GM18867 (cell line): ENCODE results near the gene SPATS2L.
A peak's percentile ranks its signal among the peaks of the same experiment; 100 is the strongest.

ENCODE experiments used
- ATAC-seq: cut with Tn5 transposase; IDR thresholded peaks from one replicate; pipeline ENCODE4 v1.9.1; 2021; ENCODE audit warnings: mild to moderate bottlenecking, moderate library complexity; ENCODE audit not compliant: unreplicated experiment

The SPATS2L gene

DNA sequence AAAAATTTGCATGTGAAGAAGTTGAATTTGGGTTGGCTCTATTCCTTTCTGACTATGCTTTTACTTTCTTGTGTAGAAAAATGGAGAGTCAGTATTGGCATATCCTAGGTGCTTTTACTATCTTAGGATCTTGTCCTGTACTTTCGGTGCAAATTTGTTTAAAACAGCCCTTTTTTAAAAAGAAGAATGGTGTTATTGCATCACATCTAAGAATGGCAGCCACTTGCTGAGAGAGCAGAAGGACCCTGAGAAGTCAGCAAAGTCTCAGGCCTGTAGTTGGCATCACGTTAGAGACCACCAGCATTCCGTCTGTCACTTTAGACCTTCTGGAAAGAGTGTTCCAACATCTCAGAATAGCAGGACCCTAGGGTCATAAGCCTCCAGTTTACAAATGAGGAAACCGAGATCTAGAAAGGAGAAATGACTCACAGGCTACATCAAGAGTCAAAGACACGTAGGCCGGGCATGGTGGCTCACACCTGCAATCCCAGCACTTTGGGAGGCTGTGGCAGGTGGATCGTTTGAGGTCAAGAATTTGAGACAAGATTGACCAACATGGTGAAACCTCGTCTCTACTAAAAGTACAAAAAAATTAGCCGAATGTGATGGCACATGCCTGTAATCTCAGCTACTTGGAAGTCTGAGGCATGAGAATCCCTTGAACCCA lies 42.5 kb downstream of the SPATS2L start:
- peak; percentile 45 for ATAC-seq

DNA sequence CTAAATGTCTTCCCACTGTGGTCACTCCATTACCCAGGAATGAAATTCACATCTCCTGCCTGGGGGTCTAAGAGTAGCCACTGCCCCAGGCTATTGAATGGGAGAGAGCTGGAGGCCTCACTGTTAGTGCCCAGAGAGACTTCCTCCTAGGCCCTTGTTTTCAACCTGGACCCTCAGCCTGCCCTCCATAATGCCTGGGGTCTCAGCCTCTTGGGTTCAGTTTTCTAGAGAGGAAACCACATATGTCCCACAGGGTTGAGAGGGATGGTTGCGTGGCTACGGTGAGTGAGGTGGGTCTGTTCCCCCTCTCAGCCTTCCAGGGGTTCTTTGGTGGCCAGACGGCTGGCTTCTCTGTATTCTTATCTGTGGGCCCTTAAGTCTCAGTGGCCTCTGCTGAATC lies 43.4 kb downstream of the SPATS2L start:
- no peak for ATAC-seq

DNA sequence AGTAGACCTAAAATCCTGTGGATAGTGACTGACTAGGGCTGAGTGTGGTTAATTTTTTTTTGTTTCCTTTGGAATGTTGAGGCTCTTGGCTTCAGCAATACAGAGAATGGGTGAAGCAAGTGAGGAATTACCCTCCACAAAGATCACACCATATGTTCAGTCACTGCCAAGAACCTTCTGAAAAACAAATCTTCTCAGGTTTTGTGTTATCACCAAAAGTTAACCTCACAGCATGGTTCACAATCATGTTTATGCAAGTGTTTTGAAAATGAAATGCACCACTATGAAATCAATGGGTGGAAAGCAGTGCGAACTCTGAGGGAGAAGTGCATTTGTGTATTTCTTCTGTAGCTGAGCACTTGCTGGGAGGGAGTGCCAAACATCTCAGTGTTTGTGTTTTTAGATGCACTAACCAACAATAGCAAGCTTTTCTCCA lies 44.4 kb downstream of the SPATS2L start:
- no peak for ATAC-seq

DNA sequence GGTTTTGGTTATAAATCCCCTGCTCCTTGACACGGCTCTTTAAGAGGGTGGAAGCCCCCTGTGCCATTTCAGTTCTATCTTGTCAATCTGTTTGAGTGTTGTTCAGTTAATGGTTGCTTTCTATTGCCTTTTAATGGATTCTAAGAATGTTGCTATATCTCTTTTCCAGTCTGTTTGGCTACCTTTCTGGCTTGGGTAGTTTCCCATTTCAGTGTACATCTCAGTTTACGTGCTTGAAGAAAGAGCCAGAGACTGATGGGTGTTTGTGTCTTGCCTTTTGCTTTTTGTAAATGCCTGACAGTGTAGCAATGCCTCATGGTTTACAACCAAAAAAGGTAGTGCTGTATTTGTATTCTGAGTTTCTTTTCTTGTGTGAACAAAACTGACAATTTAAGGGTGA lies 45.3 kb downstream of the SPATS2L start:
- ATAC-seq = no peak

DNA sequence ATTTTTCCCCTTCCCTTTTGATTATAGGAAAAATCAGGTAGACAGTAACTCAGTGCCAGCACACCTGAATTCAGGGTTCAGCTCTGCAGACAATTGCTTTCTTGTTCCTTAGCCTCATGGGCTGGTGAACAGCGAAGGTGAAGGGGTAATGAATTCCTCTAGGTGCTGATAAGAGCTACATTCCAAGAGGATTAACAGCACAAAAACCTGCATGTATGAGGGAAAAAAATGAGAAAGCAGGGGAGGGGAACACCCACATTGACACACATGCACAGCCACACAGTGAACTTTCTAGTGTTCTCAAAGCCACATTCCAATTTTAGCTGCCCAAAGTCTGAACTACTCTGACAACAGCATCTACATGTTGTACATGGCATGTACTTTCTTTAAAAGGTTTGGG lies 46.1 kb downstream of the SPATS2L start:
- no peak for ATAC-seq

DNA sequence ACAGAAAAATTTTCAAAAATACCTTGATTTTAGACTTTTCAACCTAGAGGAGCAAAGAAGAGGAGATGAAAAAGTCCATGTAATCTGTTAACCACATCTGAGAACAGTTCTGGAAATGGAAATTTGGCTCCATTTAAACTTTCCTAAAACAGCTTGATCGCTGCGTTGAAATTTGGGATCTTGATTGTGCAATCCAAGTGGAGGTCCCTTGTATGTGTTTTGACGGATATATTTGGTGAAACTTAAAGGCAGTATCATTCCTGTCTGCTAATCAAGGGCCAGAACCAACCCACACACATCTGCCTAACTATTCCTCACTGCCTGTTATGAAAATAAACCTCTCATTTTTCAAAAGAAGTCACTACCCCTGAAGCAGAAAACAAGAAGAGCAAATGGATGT lies 46.6 kb downstream of the SPATS2L start:
- no peak for ATAC-seq

DNA sequence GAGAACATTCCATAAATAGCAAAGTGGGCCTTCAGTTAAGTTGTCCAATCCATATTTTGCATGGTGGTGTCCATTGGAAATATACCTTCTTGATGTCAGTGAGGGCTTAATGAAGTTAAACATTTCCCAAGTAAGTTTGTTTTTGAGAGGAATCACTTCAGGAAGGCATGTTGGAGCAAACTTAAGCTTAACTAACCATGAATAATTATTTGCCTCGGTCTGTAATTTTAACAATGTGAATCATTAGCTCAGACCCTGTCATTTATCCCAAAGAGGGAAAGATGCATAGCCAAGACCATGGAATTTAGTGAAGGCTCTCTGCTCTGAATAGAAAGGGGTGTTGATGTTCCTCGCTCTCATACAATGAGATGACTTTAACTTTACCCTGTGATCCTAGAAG lies 47.4 kb downstream of the SPATS2L start:
- no peak for ATAC-seq

DNA sequence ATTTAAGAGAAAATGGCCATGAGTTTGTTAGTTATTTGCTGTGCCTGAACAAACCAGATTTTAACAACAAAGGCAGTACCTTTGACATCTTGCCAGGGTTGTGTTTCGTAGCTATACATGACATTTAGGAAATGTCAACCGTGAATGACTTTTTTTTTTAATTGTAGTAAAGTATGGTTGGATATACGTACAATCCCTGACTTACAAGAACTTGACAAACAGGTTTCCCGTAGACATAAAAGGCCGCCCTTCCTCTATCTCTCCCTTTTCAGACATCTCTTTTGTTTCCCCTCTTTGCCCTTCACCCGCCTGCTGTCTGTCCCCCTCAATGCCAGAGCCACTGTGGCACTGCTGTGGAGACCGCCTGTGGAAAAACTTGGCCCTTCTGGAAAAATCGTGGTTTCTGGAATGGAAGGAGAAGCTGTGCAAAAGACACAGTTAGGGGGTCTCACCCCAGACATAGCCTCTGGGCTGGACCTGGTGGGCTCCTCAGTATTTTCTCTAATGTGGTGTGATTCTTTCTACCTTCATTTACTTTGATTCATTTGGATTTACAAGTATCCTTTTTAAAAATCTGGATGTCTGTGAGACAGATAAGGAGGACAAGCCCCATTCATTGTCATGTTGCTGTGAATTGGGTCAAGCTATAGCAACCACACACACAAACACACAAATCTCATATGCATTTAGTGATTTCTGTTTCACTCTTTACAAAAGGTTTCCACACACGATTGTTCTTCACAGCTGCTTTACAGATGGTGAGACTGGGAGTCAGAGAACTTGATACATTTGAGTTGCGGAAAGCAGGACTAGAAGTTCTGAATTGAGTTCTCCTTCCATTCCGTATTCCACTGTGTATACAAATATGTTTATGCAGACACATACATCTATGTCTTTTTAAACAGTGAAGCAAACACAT lies 48.6 kb downstream of the SPATS2L start:
- ATAC-seq = no peak

DNA sequence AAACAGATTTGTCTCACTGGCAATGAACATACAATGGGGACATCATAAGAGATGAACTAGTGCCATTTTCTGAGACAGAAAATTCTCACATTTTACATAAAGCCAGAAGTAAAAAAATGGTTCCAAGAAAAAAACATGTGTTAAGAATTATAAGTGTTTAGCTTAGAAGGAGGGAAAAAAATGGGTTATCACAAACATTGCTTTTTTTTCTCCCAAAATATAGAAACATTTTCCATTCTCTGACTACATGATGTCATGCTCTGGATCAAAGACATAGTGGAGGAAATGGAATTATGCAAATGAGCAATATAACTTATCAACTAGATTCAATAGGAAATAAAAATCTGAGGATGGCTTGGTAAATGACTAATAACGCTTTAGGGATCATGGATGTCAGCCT lies 49.8 kb downstream of the SPATS2L start:
- no peak for ATAC-seq

DNA sequence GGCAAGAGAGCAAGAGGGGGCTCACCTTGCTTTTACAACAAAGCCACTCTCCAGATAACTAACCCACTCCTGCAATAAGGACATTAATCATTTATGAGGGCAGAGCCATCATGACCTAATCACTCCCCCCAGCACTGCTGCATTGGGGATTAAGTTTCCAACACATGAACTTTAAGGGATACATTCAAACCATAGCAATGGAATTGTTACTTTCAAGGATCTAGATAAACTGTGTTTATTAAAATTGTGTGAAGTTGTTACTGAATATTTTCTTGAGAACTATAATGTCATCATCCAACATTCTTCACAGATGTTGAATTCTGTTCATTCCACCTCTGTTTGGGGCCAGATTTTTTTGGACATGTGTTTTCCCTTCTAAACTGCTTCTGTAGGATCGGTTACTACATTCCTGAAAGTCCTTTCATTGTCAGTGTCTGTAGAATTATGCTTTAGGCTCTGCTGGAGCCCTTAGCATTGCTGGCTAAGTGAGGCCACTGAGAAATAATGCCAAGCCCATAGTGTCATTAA lies 50.4 kb downstream of the SPATS2L start:
- ATAC-seq = no peak

DNA sequence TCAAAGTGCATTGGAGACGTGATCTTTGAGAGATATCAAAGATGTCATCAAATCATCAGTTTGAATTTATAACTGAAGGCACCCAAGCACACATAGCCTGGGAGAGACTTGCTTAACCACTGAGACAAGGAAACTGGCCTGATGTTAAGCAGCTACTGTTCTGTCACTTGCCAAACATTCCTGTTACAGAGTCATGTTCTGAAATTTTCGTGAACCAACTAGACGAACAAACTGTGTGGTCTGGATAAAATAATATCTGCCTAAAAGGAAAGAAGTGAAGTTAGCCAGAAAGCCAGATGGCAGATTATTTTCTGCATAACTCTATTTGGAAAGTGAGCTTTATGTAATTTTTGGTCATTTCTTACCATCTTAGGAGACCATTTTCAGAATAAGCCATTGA lies 51.4 kb downstream of the SPATS2L start:
- ATAC-seq = no peak

DNA sequence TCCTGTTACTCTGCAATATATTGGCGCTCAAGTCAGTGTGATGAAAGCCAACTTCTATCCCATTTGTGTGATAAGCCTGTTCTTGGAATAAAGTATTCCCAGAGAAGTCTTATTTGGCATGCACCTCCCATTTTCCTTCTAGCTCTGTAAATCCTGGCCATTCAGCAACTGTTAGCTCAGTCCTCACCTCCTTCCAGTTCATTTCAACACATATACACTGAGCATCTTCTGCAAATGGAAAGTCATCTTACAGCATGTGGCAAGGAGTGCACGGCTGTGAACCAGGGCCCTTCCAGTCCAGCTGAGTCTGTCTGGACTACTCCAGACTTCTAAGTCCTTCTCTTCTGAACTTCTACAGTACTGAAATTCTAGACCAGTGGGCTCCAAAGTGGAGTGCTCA lies 53.1 kb downstream of the SPATS2L start:
- no peak for ATAC-seq

DNA sequence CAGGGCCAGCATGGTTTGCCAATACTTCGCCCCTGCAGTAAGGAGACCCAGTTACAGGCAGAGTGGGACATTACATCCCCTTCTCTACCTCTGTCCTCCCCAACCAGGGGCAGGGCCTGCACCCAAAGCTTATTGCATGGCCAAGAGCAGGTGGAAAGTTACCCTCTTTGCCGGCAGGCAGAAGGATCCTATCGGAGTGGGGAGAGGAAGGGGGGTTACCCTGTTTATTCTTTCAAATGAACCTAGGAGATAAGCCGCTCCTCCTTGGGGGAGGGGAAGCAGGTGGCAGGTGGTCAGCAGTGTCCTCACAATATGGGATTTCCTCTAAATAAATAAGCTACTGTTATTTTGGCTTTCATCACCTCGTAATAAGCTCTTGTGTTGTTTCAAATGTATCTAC lies 53.9 kb downstream of the SPATS2L start:
- ATAC-seq = no peak

DNA sequence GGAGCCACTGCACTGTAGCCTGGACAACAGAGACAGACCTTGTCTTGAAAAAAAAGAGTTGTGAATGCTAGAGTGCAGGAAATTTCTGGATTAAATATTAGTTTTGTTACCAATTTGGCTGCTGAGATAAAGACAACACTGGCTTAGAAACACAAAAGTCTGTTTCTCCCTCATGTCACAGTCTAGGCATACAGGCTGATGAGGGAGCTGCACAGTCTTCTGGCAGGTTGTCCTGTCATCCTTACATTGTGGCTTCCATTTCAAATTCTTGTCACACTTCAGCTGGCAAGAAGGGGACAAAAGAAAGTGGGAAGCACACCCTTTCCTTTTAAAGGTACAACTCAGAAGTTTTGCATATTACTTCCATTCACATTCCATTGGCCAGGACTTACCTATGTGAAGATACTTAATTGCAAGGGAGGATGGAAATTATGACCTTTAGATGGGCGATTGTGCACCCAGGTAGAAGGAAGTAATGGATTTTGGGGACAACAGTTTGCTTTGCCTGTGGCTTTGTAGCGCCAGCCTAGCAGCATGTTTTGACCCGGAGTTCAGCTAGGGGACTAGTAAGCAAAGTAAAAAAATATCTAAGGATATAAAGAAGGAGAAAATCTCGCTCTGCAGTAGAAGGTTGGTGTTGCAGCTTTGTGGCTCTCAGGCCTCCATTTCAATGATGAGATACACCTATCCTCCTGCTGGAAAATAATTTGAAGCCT lies 55.9 kb downstream of the SPATS2L start:
- ATAC-seq = no peak

DNA sequence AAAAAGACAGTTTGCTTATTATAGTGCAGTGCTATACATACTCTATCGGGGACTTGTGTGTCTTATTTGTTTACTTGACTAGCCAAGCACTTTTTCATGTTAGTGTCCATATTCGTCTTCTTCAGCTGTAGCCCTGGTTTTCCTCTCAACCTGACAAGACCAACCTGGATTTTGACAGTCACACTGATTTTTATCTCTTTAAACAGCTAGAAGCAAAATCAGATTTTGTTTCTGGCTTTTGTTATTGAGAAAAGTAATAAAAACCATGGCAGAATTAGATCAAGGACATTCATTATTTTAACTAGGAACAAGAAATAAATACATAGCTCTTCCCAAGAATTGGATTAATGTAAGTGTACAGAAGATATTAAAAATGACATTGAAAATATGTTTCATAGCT lies 56.8 kb downstream of the SPATS2L start:
- ATAC-seq = no peak

DNA sequence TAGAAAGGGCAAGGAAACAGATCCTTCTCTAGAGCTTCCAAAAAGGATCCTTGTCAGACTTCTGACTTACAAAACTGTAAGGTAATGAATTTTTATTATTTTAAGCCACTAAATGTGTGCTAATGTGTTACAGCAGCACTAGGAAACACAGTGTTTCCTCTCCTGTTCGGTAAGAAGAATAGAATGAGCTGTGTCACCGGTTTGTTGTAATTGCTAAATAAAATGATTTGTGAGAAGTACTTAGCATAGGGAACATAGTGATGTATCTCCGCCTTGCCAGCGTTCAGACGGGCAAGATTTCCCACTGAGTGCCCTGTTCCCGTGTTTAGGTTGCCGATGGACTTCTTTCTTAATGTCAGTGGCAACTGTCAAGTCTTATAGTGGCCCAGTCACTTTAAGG lies 57.6 kb downstream of the SPATS2L start:
- ATAC-seq = no peak

DNA sequence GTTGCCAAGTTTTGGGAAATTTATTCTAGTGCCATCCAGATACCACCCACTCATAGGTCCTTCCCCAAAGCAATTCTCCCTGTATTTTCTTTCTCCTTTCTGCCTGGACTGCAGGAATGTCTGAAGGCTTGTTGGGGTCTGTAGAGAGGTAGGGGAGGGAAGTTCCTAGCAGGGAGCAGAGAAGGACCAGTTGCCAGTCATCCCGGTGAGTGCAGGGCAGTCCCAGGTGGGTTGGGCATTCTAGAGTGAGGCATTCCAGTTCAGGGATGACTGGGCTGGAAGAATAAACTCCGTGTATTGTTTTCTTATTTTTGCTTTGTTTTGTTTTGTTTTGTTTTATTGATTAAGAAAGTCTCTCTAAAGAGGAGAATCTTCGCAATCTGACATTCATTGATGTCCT lies 58.1 kb downstream of the SPATS2L start:
- ATAC-seq = no peak

DNA sequence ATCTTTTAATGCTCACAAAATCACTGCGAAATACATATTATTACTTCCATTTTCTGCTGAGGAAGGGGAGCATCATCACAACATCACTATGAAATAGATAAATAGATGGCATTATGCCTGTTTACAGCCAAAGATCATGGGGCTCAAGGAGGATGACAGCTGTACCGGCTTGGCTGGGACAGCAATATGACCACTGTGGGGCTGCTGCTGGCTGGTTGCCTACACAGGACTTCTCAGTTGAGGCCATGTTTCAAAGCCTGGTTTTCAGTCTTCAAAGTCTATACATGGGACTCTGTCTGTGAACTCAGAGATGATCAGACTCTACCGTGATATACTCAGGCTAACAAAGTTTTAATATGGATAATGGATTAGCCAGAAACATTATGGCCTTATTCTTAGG lies 58.7 kb downstream of the SPATS2L start:
- no peak for ATAC-seq

DNA sequence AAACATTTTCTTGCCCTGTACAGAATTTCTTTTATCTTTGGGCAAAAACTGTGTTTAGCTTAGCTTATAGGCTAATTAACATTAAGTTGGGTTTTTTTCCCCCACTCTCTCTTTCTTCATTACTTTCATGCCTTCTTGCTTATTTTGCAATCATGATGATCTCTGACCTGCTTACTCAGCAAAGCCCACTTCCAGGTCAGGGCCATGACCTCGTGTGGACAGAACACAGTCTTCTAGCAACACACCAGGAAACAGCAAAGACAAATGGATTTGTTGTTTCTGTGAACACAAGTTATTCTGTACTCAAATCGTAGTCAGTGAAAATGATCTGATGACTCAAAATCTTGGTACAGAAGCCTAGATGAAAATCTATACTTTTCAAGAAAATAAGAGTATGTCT lies 60.7 kb downstream of the SPATS2L start:
- ATAC-seq = no peak

DNA sequence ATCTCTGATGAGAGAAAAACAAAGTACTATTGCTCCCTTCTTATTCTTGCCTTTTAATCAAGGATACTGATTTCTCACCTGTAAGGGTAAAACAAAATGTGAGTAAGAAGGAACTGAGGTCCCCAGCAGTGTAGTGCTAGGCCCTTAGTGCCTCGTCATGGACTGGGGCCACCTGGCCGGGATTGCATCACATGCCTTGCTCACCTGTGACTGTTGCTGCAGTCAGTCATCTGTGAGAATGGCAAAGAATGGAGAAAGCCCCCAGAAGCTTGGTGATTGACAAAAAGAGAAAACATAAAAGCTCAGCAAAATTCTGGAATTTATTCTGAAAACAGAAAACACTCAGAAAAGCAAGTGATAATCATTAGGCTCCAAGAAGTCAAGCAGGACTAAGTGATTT lies 63.4 kb downstream of the SPATS2L start:
- no peak for ATAC-seq

DNA sequence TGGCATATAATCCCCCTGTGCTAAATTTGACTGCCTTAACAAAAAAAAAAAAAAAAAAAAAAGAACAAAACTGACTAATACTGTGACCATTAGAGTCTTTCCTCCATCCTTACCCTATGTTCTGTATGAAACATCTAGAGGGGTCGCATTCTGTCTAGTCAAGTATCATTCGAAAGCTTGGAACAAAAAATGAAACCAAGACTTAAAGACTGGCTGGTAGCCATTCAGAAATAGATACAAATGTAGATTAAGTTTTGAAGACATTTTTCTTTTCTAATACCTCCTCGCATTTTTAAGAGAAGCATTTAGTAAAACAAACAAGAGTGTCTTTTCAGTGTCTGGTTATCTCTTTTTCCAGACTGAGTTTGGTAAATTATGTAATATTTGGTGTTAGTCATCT lies 66.7 kb downstream of the SPATS2L start:
- peak; percentile 50 for ATAC-seq
